Loucy (cell line): ENCODE measurements around the gene EIF4E2.

Source experiments
- H2AFZ ChIP-seq: fragments of 200-600 bp; sonication (generic); 2 replicates; pipeline ENCODE4 v1.6.0; 2016; ENCODE audit warnings: antibody characterized with exemption, mild to moderate bottlenecking, low read length, moderate library complexity
- H3F3A ChIP-seq: fragments of 200-600 bp; 2 replicates; pipeline ENCODE4 v1.6.0; 2016; ENCODE audit warnings: antibody characterized with exemption, low read depth, mild to moderate bottlenecking
- H3K27me3 ChIP-seq: fragments of 200-600 bp; sonication (generic); 2 replicates; pipeline ENCODE4 v1.6.1; 2014; ENCODE audit warnings: low read length, mild to moderate bottlenecking; ENCODE audit not compliant: insufficient read depth, poor library complexity, severe bottlenecking
- H3K36me3 ChIP-seq: fragments of 200-600 bp; sonication (generic); 2 replicates; pipeline ENCODE4 v1.6.1; 2016; ENCODE audit warnings: low read length; ENCODE audit not compliant: insufficient read depth
- H3K4me1 ChIP-seq: fragments of 200-600 bp; sonication (generic); 2 replicates; pipeline ENCODE4 v1.5.1; 2014; ENCODE audit warnings: low read length, mild to moderate bottlenecking; ENCODE audit not compliant: insufficient read depth, poor library complexity, severe bottlenecking
- H3K4me2 ChIP-seq: fragments of 200-600 bp; sonication (generic); 2 replicates; pipeline ENCODE4 v1.6.0; 2014; ENCODE audit warnings: antibody characterized with exemption, low read length, low read depth, mild to moderate bottlenecking; ENCODE audit not compliant: poor library complexity, severe bottlenecking
- H3K4me3 ChIP-seq: fragments of 200-600 bp; sonication (generic); 2 replicates; pipeline ENCODE4 v1.5.1; 2014; ENCODE audit warnings: low read length, mild to moderate bottlenecking, mixed read lengths; ENCODE audit not compliant: poor library complexity, severe bottlenecking
- H3K79me2 ChIP-seq: fragments of 200-600 bp; sonication (generic); 2 replicates; pipeline ENCODE4 v1.6.1; 2014; ENCODE audit warnings: low read length; ENCODE audit not compliant: insufficient read depth
- H3K9ac ChIP-seq: fragments of 200-600 bp; sonication (generic); 2 replicates; pipeline ENCODE4 v1.6.0; 2014; ENCODE audit warnings: mild to moderate bottlenecking, low read depth, low read length, moderate library complexity; ENCODE audit not compliant: poor library complexity, severe bottlenecking
- H3K9me2 ChIP-seq: fragments of 200-600 bp; sonication (generic); replicated peaks from 2 replicates; pipeline ENCODE4 v1.6.1; 2016; ENCODE audit warnings: low read depth, low read length, mixed read lengths
- H3K9me3 ChIP-seq: fragments of 200-600 bp; sonication (generic); 2 replicates; pipeline ENCODE4 v1.6.1; 2014; ENCODE audit warnings: mild to moderate bottlenecking, antibody characterized with exemption, low read length, low read depth; ENCODE audit not compliant: insufficient read depth
- H4K20me1 ChIP-seq: fragments of 200-600 bp; sonication (generic); 2 replicates; pipeline ENCODE4 v1.6.0; 2014; ENCODE audit warnings: antibody characterized with exemption, low read length, mild to moderate bottlenecking; ENCODE audit not compliant: insufficient read depth, poor library complexity, severe bottlenecking
- CTCF ChIP-seq: fragments of 200-600 bp; sonication (generic); conservative IDR thresholded peaks from 2 replicates; pipeline ENCODE4 v1.5.1; 2014; ENCODE audit warnings: mild to moderate bottlenecking, antibody characterized with exemption, low read length
- EZH2phosphoT487 ChIP-seq: fragments of 200-600 bp; IDR thresholded peaks from 2 replicates; pipeline ENCODE4 v1.6.1; 2018; ENCODE audit warnings: antibody characterized with exemption, mild to moderate bottlenecking, moderate library complexity, borderline replicate concordance

EIF4E2 gene

GRCh38 chr2:232574674-232575403 is 24.4 kb downstream of the EIF4E2 start:
- no peak overlapping the region for H3K4me3 ChIP-seq
- no peaks in the 10 kb centered on the region for H3K9me2 ChIP-seq
- no peaks in the 10 kb centered on the region for H3K79me2 ChIP-seq
- peaks cover 21% of the 10 kb centered on the region; the same call in 1 of the 2 replicates for H3K36me3 ChIP-seq
- no peak overlapping the region for H3K9ac ChIP-seq
- no peak overlapping the region for H3K4me2 ChIP-seq
- no peaks in the 10 kb centered on the region for H3K27me3 ChIP-seq
- no peak overlapping the region for H2AFZ ChIP-seq
- no peaks in the 10 kb centered on the region for H4K20me1 ChIP-seq
- H3K4me1 ChIP-seq = peaks cover 5% of the 10 kb centered on the region
- no peaks in the 10 kb centered on the region for H3K9me3 ChIP-seq
- no peaks in the 10 kb centered on the region for H3F3A ChIP-seq
- no peak for TF ChIP-seq EZH2phosphoT487
- no peak for TF ChIP-seq CTCF

- Histone ChIP-seq H3K9me2 (no peaks in the 10 kb centered on the region), H3K4me3 (no peak overlapping the region), H3K79me2 (no peaks in the 10 kb centered on the region), H3K27me3 (no peaks in the 10 kb centered on the region), H3K4me2 (no peak overlapping the region), H3K9ac (no peak overlapping the region), H3F3A (no peaks in the 10 kb centered on the region), H3K36me3 (peaks cover 15% of the 10 kb centered on the region; the same call in 1 of the 2 replicates), H3K4me1 (peaks cover 11% of the 10 kb centered on the region), H4K20me1 (no peaks in the 10 kb centered on the region), H2AFZ (no peak overlapping the region), H3K9me3 (no peaks in the 10 kb centered on the region)
- no peak for TF ChIP-seq CTCF
- TF ChIP-seq EZH2phosphoT487 = no peak
Measured at GRCh38 chr2:232575404-232575746, 24.9 kb downstream of the EIF4E2 start.

GRCh38 chr2:232576995-232577394 is 26.5 kb downstream of the EIF4E2 start:
- no peaks in the 10 kb centered on the region for H3F3A ChIP-seq
- H3K4me2 ChIP-seq = no peak overlapping the region
- H3K4me3 ChIP-seq = no peak overlapping the region
- no peak overlapping the region for H3K9ac ChIP-seq
- no peaks in the 10 kb centered on the region for H3K79me2 ChIP-seq
- peaks cover 13% of the 10 kb centered on the region for H3K4me1 ChIP-seq
- H3K9me3 ChIP-seq = no peaks in the 10 kb centered on the region
- H2AFZ ChIP-seq = no peak overlapping the region
- TF ChIP-seq EZH2phosphoT487 (no peak), CTCF (no peak)
- no peaks in the 10 kb centered on the region for H3K9me2 ChIP-seq
- H3K36me3 ChIP-seq = peaks cover 22% of the 10 kb centered on the region; the same call in 1 of the 2 replicates
- H3K27me3 ChIP-seq = no peaks in the 10 kb centered on the region
- H4K20me1 ChIP-seq = no peaks in the 10 kb centered on the region
